Limb (tissue), 2 donors: ENCODE data around the gene MAGEA9.
"Not testable (repeated sequence)": the region's sequence is repeated elsewhere in the genome, so short reads cannot be mapped to it uniquely, and the experiment has no call there.

ENCODE experiments used
- DNase-seq, 2 donors: peaks; one replicate each; pipeline ENCODE4 v3.0.0-alpha.2; 2016; ENCODE audit errors: extremely low spot score in 2 of 2

The MAGEA9 gene

GRCh38 chrX:149781727-149782126 lies at the start of gene MAGEA9:
MAGEA9 (plus strand) TSS chrX:149781930; CDS start chrX:149786211, 4,281 bp downstream.
- DNase-seq: not testable (repeated sequence)

- DNase-seq: not testable (repeated sequence)
Measured at GRCh38 chrX:149742269-149742668, 39.5 kb upstream of the MAGEA9 start.

DNA sequence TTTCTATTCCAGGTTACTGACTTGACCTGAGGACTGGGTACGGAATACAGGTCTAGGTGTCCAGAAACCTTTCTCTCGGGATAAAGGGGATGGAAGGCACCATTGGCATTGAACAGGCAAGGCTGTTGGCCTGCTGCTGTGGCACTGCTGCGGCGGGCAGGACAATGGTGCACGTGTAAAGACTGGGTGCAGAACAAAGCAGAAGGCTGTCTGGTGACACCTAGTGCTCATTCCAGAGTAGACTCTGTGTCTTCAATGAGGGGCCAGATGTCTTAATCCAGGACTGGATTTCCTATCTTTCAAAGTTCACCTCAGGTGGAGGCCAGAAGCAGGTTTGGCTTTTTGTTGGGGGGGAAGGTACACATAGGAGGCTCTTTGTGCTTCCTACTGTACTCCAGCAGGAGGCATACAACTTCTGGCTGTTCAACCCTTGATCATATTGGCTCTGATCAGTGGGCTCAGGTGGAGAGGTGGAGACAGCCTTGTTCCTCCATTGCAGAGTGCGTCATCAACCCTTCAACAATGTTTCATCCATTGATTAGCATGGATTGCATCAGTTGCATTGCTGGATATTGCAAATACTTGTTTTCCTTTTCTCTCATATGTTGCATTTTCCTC lies 35.2 kb upstream of the MAGEA9 start:
- DNase-seq: not testable (repeated sequence)

GRCh38 chrX:149757206-149758067 lies 24.3 kb upstream of the MAGEA9 start:
- DNase-seq: no peak

GRCh38 chrX:149758068-149758714 lies 23.5 kb upstream of the MAGEA9 start:
- DNase-seq: no peak

- DNase-seq: not testable (repeated sequence)
Measured at GRCh38 chrX:149758715-149759078, 23.0 kb upstream of the MAGEA9 start.

DNA sequence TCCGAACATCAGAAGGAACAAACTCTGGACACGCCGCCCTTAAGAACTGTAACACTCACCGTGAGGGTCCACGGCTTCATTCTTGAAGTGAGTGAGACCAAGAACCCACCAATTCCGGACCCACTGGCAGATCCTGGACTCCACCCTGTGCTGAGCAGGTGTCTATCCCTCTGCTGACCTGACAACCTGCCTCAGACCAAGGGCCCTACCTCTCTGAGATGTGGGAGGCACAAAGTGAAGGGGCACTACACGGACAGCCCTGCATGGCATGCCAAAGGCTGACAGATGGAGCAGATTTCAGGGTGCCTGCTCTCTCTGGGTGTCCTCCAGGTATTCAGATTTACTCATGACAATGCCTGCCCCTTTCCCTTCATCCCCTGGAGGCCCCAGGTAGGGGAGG lies 21.9 kb upstream of the MAGEA9 start:
- no peak for DNase-seq

- DNase-seq: no peak
Measured at GRCh38 chrX:149760965-149761364, 20.8 kb upstream of the MAGEA9 start.

DNA sequence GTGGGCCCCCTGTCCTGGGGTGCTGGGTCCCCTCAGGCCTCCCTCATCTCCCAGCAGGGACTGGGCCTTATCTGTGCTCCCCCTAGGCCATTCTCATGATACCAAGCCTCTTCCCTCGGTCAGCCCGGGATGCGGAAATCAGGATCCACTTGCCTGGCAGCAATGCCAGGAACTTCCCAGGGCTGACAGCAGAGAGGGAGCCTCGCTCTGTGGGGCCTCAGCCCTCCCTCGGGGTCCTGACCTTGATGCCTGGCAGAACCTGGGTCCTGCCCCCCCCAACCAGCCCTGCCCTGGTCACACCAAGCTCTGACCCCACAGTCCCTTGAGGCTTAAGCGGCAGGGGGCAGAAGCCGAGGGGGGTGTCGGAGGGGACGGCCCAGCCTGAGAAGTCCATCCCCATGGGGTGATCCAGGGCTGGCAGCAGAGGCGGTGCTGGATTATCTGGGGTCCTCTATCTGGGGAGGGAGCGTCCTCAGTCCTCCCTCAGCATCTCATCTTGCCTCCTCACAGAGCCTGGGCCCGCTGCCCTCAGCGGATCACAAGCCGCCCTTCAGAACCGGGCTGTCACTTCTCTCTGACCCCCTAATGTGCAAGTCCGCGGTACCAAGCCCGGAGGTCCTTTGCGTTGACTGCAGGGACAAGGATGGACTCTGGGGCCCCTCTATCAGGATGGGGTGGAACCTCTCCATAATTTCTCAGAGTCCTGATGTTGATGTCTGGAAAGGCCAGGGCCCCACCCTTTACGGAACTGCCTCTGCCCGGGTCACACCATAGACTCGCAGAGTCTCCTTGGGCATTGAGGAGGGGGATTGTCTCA lies 19.7 kb upstream of the MAGEA9 start:
- not testable (repeated sequence) for DNase-seq

- no peak for DNase-seq
Measured at GRCh38 chrX:149762696-149763614, 18.8 kb upstream of the MAGEA9 start.

DNA sequence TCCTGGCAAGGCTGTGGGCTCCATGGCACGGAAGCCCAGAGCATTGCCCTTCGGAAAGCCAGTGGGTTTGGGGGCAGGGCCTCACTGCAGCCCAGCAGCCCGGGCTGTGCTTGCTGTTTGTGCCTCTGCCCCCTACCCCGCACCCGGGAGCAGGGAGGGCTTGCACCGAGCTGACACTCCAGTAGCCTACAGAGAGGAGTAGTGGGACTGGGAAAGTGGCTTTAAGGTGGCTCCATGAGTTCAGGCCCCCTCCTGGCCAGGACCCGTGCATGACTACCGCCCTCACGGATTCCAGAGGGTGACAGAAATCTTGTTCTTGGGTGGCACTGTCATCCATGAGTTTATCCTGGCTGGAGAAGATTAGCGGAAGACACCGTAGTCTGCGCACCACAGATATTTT lies 11.4 kb upstream of the MAGEA9 start:
- not testable (repeated sequence) for DNase-seq

GRCh38 chrX:149773026-149773425 lies 8.7 kb upstream of the MAGEA9 start:
- DNase-seq: not testable (repeated sequence)

DNA sequence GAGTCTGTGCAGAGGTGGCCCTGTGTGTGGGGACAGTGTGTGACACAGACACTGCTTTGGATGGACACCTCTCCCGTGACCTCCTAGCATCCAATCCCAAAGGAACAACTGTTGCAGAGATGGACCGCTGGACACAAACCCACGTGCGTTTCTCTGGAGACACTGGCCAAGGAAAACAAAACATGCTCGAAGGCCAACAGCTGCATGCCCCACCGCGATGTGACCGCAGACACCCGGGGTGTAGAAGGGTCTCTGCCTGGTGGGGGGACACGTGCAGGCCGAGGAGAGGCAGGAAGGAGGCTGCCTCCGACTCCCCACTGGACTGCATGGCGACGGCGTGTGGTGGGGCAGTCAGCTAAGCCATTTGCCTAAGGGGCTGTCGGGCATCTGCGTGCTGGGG lies 8.0 kb upstream of the MAGEA9 start, which contains the start of gene HSFX1:
Gene HSFX1, plus strand, starts transcription at position 301 of the 400 bp plus-strand sequence. CDS start 614 bp downstream, outside the sequence.
- not testable (repeated sequence) for DNase-seq

GRCh38 chrX:149777999-149778398 lies 3.7 kb upstream of the MAGEA9 start:
- DNase-seq: not testable (repeated sequence)

GRCh38 chrX:149795531-149795930 lies 13.8 kb downstream of the MAGEA9 start:
- DNase-seq: not testable (repeated sequence)

DNA sequence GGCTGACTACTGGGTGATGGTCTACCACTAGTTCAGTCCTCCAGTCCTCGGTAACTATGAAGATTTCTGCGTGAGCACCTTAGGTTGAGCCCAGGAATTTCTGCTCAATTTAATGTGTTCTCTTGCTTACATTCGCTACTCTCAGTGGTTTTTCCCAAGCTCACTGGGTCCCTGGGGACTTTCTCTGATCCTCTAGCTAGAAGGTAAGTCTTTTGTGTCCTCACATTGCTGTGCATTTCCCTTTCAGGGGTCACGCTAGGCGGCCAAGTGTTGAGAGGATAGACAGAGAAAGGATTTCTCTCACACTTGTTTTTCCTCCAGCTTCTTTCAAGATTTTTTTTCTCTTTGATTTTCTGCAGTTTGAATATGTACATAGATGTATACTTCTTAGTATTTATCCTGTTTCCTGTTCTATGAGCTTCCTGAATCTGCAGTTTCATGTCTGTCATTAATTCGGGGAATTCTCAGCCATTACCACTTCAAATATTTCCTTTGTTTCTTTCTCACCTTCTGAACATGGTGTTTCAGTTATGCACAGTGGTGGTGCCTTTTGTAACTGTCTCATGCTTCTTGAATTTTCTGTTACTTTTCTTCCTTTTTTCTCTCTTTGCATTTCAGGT lies 17.5 kb downstream of the MAGEA9 start:
- no peak for DNase-seq

DNA sequence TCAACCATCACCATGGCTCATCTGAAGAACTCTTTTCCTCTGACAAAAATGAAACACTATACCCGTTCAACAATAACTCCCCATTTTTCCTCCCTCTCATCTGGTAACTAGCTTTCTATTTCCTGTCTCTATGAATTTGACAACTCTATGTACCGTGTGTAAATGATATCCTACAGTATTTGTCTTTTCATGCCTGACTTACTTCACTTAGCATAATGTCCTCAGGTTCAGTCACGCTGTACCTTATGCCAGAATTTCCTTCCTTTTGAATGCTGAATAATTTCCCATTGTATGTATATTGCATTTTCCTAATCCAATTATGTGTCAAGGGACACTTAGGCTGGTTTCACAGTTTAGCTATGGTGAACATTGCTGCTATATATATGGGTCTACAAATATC lies 18.2 kb downstream of the MAGEA9 start:
- no peak for DNase-seq

GRCh38 chrX:149803458-149804062 lies 21.8 kb downstream of the MAGEA9 start:
- DNase-seq: no peak

- DNase-seq: no peak
Measured at GRCh38 chrX:149804102-149804501, 22.4 kb downstream of the MAGEA9 start.
